HL-60 (cell line): ENCODE results near the gene KCNMA1.
"Not testable (repeated sequence)": the region's sequence is repeated elsewhere in the genome, so short reads cannot be mapped to it uniquely, and the experiment has no call there.

Experiments used
- DNase-seq, 2 experiments: peaks; one replicate each; pipeline ENCODE4 v3.0.0-alpha.2; 2010 to 2020; ENCODE audit warnings: low read depth in 1 of 2, low spot score in 1 of 2
- H3K27ac ChIP-seq: fragments of 250-450 bp; sonication (Bioruptor Pico); replicated peaks from 2 replicates; pipeline ENCODE4 v1.5.1; 2020; ENCODE audit warnings: mild to moderate bottlenecking, moderate library complexity
- H3K27me3 ChIP-seq: fragments of 250-450 bp; sonication (Bioruptor Pico); 2 replicates; pipeline ENCODE4 v1.5.1; 2021; ENCODE audit warnings: mild to moderate bottlenecking, moderate library complexity; ENCODE audit not compliant: insufficient read depth, poor library complexity, severe bottlenecking
- H3K4me3 ChIP-seq: replicated peaks from 2 replicates; pipeline ENCODE4 v1.5.1; 2011; ENCODE audit warnings: mild to moderate bottlenecking, control low read depth, low read length; ENCODE audit not compliant: insufficient read depth
- GABPA ChIP-seq: IDR thresholded peaks from 2 replicates; pipeline ENCODE4 v1.6.1; 2012; ENCODE audit warnings: low read depth
- POLR2AphosphoS5 ChIP-seq: IDR thresholded peaks from 2 replicates; pipeline ENCODE4 v1.6.1; 2012; ENCODE audit warnings: low read depth
- SPI1 ChIP-seq: IDR thresholded peaks from 2 replicates; pipeline ENCODE4 v1.6.1; 2012; ENCODE audit warnings: low read depth, mild to moderate bottlenecking, borderline replicate concordance
- TF ChIP-seq, protein P1 (sequence below): IDR thresholded peaks from 2 replicates; pipeline ENCODE4 v1.6.1; 2012; ENCODE audit warnings: low read depth; ENCODE audit not compliant: insufficient replicate concordance
- TF ChIP-seq, protein P2 (sequence below): IDR thresholded peaks from one replicate; pipeline ENCODE4 v1.5.1; 2011; ENCODE audit warnings: low read length, control low read depth, inconsistent platforms; ENCODE audit not compliant: insufficient read depth

KCNMA1 gene

DNA sequence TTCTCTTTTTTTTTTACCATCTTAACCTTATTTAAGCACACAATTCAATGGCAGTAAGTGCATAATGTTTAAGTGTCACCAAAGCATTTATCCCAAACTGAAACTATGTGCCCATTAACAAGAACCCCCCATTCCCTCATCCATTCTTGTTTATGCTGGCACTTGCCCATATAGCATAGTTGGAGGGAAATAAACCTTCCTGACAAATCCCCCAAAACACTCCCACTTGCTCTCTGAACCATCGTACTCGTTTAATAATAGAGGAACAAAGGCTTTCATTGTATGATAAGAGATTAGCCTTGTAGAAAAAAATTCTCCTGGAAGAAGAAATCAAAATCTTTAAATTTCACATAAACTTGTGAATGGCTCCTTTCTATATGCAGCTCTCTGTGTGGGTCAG, 26.4 kb upstream of the KCNMA1 start:
- TF ChIP-seq SPI1 (no peak), POLR2AphosphoS5 (no peak), GABPA (no peak)
- TF ChIP-seq, protein P1, sequence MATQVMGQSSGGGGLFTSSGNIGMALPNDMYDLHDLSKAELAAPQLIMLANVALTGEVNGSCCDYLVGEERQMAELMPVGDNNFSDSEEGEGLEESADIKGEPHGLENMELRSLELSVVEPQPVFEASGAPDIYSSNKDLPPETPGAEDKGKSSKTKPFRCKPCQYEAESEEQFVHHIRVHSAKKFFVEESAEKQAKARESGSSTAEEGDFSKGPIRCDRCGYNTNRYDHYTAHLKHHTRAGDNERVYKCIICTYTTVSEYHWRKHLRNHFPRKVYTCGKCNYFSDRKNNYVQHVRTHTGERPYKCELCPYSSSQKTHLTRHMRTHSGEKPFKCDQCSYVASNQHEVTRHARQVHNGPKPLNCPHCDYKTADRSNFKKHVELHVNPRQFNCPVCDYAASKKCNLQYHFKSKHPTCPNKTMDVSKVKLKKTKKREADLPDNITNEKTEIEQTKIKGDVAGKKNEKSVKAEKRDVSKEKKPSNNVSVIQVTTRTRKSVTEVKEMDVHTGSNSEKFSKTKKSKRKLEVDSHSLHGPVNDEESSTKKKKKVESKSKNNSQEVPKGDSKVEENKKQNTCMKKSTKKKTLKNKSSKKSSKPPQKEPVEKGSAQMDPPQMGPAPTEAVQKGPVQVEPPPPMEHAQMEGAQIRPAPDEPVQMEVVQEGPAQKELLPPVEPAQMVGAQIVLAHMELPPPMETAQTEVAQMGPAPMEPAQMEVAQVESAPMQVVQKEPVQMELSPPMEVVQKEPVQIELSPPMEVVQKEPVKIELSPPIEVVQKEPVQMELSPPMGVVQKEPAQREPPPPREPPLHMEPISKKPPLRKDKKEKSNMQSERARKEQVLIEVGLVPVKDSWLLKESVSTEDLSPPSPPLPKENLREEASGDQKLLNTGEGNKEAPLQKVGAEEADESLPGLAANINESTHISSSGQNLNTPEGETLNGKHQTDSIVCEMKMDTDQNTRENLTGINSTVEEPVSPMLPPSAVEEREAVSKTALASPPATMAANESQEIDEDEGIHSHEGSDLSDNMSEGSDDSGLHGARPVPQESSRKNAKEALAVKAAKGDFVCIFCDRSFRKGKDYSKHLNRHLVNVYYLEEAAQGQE, result no peak
- TF ChIP-seq, protein P2, sequence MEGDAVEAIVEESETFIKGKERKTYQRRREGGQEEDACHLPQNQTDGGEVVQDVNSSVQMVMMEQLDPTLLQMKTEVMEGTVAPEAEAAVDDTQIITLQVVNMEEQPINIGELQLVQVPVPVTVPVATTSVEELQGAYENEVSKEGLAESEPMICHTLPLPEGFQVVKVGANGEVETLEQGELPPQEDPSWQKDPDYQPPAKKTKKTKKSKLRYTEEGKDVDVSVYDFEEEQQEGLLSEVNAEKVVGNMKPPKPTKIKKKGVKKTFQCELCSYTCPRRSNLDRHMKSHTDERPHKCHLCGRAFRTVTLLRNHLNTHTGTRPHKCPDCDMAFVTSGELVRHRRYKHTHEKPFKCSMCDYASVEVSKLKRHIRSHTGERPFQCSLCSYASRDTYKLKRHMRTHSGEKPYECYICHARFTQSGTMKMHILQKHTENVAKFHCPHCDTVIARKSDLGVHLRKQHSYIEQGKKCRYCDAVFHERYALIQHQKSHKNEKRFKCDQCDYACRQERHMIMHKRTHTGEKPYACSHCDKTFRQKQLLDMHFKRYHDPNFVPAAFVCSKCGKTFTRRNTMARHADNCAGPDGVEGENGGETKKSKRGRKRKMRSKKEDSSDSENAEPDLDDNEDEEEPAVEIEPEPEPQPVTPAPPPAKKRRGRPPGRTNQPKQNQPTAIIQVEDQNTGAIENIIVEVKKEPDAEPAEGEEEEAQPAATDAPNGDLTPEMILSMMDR, result no peak
- no peak overlapping the region for H3K4me3 ChIP-seq
- H3K27ac ChIP-seq, result no peak overlapping the region
- H3K27me3 ChIP-seq, result no peaks in the 10 kb centered on the region
- DNase-seq, result no peak

DNA sequence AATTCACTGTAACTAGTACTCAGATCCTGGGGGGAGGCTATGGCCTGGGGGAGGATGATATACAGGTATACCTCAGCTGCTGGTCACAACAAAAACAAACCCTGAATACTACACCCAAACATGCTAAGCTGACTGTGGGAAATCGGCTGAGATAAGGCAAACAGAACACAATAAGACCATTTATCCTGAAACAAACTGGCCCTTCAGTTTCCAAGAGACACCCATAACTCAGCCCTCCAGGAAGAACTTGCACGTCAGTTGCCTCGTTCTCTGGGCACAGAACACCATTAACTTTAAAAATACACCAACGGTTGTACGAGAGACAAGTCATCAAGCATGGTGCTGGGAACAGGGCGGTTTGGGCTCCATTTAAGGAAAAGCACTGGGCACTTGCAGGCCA, 24.1 kb upstream of the KCNMA1 start:
- no peak for DNase-seq
- no peaks in the 10 kb centered on the region for H3K27me3 ChIP-seq
- H3K4me3 ChIP-seq, result no peak overlapping the region
- TF ChIP-seq POLR2AphosphoS5 (no peak), SPI1 (no peak)
- TF ChIP-seq, protein P2, result no peak
- TF ChIP-seq, protein P1, result no peak
- no peak overlapping the region for H3K27ac ChIP-seq

DNA sequence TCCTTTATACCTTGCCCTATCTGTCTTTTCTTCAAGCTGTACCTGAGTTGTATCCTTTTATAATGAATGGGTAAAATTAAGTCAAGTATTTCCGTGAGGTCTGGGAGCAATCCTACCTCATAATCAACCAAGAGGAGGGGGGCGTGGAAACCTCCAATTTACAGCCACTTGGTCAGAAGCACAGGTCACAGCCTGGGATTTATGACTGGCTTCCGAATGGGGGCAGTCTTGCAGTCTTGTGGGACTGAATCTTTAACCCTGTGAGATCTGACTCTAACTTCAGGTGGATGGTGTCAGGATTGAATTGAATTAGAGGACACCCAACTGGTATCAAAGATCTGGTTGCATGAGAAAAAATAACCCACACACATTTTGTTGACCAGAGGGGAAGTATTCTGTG, 23.5 kb upstream of the KCNMA1 start:
- TF ChIP-seq POLR2AphosphoS5, result no peak
- no peak for TF ChIP-seq SPI1
- no peak overlapping the region for H3K4me3 ChIP-seq

DNA sequence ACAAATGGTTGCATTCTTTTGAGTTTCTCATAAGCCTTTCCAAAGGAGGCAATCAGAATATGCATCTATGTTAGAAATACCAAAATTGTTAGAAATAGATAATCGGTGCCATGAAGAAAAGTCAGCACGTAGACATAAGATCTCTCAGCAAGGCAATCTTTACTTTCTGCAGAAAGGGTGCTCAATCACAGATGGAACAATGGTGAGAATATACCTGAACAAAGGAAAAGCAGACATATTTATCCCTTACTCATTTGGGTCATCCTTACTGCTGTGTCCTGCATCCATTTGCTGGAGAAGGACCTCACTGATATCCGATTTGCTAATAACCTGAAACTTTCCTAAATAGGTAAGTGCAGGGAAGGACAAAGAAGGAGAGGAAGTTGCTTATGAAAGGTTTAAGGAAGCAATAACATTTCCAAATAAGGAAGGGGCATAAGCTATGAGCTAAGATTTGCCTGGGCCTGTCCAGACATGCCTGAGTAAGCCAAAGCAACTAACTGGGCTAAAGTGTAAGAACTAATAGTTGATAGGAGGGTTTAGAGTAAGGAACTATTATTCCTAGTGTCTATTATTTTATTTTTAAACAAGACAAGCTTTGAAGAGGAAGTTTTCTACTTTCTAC, 21.6 kb upstream of the KCNMA1 start:
- H3K27ac ChIP-seq, DNase-seq, H3K4me3 ChIP-seq, H3K27me3 ChIP-seq: not testable (repeated sequence)

More for the DNA sequence above, 23.5 kb upstream of the KCNMA1 start:
- no peaks in the 10 kb centered on the region for H3K27me3 ChIP-seq
- DNase-seq, result no peak
- no peak overlapping the region for H3K27ac ChIP-seq

DNA sequence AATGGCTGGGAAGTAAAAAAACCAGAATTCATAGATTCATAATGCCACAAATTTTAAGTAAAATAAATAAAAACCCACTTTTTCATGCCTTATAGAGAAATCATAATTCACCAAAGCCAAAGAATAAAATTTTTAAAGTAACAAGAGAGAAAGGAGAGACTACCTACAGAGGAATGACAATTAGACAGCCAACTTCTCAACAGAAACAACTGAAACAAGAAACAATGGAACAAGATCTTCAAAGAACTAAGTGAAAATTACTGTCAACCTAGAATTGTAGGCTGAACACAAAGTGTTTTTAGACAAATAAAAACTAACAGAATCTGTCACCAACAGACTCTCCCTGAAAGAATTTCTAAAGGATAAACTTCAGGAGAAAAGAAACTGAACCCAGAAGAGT, 15.6 kb upstream of the KCNMA1 start:
- TF ChIP-seq, protein P1, result no peak
- no peak for TF ChIP-seq SPI1
- no peak for TF ChIP-seq GABPA
- TF ChIP-seq POLR2AphosphoS5, result no peak
- TF ChIP-seq, protein P2, result no peak
- Histone ChIP-seq H3K4me3 (no peak overlapping the region), H3K27ac (no peak overlapping the region), H3K27me3 (peaks cover 3% of the 10 kb centered on the region)
- DNase-seq, result no peak
